Urothelium cell line (cell line): Measurements from ENCODE around the gene CATSPERB.
"Not testable (repeated sequence)": the region's sequence is repeated elsewhere in the genome, so short reads cannot be mapped to it uniquely, and the experiment has no call there.

Experiments
- DNase-seq: peaks from one replicate; pipeline ENCODE4 v3.0.0; 2011; ENCODE audit warnings: low spot score, mixed read lengths
- FAIRE-seq: peaks from 2 replicates; lab custom pipeline; 2011; peaks lifted over from hg19 to GRCh38; lab: Jason Lieb, UNC

The CATSPERB gene

GRCh38 chr14:91677687-91678086, 54.2 kb downstream of the CATSPERB start:
- not testable (repeated sequence) for DNase-seq, FAIRE-seq

DNA sequence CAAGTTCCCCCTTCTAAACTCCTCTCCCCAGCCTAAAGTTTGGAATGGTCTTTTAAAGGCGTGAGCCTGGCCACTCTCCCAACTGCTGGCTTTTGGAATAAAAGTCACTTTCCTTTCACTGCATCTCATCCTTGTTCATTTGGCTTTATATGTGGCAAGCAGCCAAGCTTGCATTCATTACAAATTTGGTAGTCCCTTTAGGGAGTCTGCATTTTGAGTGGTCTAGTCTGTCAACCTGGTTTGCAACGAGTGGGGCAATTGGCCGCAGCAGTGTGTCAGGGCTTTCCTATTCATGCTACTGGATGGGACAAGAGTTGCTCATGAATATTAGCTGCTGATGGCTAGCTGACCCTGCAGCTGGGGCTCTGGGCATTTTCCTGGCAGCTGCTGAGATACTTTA, 57.0 kb downstream of the CATSPERB start:
- no peak for DNase-seq
- no peak for FAIRE-seq

DNA sequence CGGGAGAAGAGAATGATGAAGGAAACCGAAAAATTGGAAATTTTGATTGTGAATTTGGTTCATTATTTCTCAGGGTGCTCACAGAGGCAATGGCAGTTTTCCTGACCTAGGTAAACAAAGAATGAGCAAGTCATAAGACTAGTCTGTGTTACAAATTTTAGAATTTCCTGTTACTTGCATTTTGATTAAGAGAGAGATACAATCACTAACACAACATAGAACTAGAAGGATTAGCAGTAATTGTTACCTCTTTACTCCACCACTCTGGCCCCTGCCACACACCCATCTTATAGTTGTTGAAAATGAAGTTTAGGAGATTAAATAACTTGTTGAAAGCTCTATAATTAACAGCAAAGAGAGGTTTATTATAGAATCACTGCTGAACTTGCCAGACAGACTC, 62.0 kb downstream of the CATSPERB start:
- DNase-seq (no peak), FAIRE-seq (no peak)

GRCh38 chr14:91667101-91667500, 64.8 kb downstream of the CATSPERB start:
- FAIRE-seq = not testable (repeated sequence)

DNA sequence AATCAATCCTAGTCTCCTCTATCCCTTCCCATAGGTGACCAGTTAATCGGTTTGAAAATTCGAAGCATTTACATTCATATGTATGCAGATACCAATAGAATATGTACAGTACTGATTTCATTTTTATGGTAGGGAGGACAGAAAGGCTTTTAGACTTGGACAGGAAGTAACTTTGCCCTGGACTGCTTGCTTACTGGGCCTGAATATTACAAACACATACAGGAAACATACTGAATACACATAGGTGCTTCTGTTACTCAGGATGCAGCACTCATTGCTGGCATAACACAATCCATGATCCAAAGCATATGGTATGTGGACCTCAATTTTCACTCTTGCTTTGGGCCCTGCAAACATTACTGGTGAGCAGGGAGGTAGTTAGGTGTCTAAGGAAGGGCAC, 71.1 kb downstream of the CATSPERB start:
- DNase-seq (no peak), FAIRE-seq (no peak)

More at GRCh38 chr14:91667101-91667500, 64.8 kb downstream of the CATSPERB start:
- DNase-seq = not testable (repeated sequence)

DNA sequence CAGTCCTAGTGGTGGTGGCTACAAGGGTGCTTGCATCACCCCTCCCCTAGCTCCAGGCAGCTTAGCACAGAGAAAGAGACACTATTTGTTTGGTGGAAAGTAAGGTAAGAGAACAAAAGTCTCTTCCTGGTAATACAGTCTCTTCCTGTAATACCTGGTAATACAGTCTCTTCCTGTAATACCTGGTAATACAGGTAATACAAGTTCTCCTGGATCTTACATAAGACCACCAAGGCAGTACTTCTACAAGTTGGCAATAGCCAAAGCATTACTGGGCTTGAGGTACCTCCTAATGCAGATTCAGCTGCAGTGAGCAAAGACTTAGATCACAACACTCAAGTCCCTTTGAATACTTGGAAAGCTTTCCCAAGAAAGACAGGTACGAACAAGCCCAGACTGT, 77.0 kb downstream of the CATSPERB start:
- DNase-seq (no peak), FAIRE-seq (no peak)

DNA sequence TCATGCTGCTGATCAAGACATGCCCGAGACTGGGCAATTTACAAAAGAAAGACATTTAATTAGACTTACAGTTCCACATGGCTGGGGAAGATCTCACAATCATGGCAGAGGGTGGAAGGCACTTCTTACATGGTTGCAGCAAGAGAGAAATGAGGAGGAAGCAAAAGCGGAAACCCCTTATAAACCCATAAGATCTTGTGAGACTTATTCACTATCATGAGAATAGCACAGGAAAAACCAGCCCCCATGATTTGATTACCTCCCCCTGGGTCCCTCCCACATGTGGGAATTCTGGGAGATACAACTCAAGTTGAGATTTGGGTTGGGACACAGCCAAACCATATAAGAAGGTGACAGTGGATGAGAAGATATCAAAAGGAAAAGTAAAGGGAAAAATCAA, 78.4 kb downstream of the CATSPERB start:
- DNase-seq = no peak
- FAIRE-seq = no peak

DNA sequence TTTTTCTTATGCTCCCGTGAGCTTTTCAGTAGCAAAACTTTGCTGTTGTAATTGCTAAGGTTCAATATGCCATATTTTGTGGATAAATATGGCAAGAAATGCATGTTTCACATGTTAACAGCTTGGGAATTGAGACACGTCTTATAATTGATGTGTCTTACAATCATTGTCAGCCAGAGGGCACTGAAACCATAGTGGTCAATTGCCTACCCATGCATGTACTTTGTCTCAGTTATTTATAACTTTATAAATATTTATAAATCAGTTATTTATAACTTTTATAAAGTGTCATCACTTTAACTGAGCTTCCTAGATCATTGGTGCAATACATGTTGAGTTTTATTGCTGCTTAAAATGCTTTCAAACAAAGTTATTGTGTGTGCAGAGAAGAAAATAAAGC, 82.0 kb downstream of the CATSPERB start:
- DNase-seq (peak; percentile 18), FAIRE-seq (no peak)

- DNase-seq (no peak), FAIRE-seq (no peak)
Measured at GRCh38 chr14:91647856-91648255, 84.0 kb downstream of the CATSPERB start.

GRCh38 chr14:91636604-91637003, 95.3 kb downstream of the CATSPERB start:
- FAIRE-seq = no peak
- no peak for DNase-seq

DNA sequence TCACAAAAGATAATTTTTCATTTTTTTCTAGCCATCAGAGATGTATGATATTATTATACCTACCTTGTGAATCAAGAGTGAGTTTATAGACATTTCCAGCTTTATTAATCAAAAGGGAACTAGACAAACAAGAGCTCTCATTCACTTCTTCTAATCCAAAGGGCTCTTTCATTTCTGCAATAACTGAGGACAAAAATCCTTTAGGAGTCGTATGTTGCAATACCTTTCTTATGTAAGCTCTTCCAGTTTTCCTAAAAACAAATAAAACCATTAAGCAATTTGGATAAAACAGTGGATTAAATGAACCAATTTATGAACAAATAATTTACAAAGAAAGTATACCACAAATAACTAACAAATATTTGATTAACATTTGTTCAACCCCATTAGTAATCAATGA, 107.1 kb downstream of the CATSPERB start:
- DNase-seq = no peak
- no peak for FAIRE-seq

DNA sequence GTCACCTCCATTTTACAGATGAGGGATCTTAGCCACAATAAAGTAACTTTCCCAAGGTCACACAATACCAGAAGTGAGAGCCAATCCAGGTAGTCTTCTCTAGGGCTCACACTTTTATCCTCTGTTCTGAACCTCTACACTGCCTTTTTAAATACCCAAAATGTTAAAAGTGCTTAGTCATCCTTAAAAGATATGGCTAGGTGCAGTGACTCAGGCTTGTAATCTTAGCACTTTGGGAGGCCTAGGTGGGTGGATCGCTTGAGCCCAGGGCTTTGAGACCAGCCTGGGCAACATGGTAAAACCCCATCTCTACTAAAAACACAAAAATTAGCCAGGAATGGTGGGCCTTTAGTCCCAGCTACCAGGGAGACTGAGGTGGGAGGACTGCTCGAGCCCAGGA, 117.7 kb downstream of the CATSPERB start:
- FAIRE-seq (no peak), DNase-seq (no peak)

DNA sequence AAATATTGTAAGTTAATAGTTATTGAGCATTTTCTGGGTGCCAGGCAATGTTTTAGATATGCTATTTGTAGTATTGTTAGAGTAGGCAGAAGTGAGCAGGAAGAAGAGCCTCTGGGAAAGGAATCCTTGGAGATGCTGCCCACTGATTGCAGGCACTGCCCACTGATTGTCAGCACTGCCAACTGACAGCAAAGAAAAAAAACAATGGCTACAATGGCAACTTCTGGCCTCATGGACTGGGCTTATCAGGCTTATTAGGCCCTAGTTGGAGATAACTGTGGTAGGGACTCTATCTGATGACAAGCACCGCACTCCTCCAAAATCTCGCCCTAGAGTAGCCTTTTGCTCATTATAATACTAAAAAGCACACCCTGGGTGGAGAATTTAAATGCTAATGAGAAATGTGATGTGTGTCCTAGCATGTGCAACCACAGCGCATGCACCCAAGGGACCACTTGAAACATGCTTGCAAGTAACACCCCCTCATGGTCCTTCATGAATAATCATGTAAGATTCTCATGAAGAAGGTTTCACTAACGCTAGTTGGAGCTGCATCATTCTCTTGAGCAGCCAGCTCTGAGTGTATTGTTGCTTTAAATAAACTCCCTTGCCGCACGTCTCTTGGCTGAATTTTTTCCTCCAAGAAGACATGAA, 118.3 kb downstream of the CATSPERB start:
- FAIRE-seq = no peak

DNA sequence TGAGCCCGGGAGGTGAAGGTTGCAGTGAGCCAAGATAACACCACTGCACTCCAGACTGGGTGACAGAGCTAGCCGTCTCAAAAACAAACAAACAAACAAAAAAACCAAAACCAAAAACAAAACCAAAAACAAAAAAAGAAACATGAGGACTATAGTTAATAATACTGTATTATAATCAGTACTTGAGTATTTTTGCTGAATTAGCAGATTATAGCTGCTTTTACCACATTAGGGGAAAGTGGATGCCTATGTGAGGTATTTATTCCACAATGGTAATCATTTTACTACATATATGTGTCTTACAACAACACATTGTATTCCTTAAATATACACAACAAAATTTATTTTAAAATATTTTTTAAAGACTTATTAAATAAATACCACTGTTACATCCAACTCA, 120.4 kb downstream of the CATSPERB start:
- no peak for FAIRE-seq
- no peak for DNase-seq

More for the DNA sequence above, 118.3 kb downstream of the CATSPERB start:
- DNase-seq = no peak

DNA sequence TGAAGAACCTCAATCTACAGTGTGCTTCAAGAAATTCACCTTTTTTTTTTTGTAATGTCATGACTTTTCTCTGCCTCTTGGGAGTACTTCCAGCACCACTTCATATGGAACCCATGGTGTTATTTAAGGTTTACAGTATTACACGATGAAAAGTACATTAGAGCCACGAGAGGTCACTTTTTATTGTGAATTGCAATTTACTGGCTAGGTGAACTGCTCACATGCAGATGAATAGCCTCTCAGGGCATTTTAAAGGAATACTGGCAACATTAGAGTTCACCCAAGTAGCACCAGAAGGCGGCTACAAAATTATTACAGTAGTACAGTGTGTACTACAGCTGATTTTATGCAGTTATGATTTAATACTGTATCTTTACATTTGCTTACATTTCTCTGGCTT, 122.7 kb downstream of the CATSPERB start:
- DNase-seq (no peak), FAIRE-seq (no peak)

GRCh38 chr14:91607322-91608047, 124.4 kb downstream of the CATSPERB start:
- no peak for DNase-seq
- no peak for FAIRE-seq

GRCh38 chr14:91606851-91607250, 125.0 kb downstream of the CATSPERB start:
- DNase-seq (no peak), FAIRE-seq (no peak)

GRCh38 chr14:91604611-91605010, 127.3 kb downstream of the CATSPERB start:
- not testable (repeated sequence) for FAIRE-seq, DNase-seq

DNA sequence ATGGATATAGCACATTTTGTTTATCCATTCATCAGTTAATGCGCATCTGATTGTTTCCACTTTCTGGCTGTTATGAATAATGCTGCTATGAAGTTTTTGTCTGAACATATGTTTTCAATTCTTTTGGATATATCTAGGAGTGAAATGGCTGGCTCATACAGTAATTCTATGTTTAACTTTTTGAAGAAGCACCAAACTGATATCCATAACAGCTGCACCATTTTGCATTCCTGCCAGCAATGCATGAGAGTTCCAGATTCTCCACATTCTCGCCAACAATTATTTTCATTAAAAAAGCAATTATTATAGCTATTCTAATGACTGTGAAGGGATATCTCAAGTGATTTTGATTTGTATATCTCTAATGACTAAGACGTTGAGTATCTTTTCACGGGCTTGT, 131.9 kb downstream of the CATSPERB start:
- FAIRE-seq (no peak), DNase-seq (no peak)

GRCh38 chr14:91595736-91596135, 136.2 kb downstream of the CATSPERB start:
- FAIRE-seq (no peak), DNase-seq (no peak)

- FAIRE-seq, DNase-seq: not testable (repeated sequence)
Measured at GRCh38 chr14:91593957-91594356, 137.9 kb downstream of the CATSPERB start.

- no peak for FAIRE-seq
- no peak for DNase-seq
Measured at GRCh38 chr14:91586410-91586809, 145.5 kb downstream of the CATSPERB start.
